ENCODE results near the gene STK32C. TPM values are rescaled to one million over a fixed set of nuclear protein-coding genes. Genes with fewer than 3 reads are reported as not detected.

The STK32C gene
- total RNA-seq, 1 donor from 2014 or later: 12.2 TPM

- no peak for DNase-seq (ENCODE audit: low read depth)
- H3K36me3 ChIP-seq (ENCODE audit: control insufficient read depth, insufficient read depth, low read length): no peaks in the 10 kb centered on the region
- peaks cover 8% of the 10 kb centered on the region for H3K27me3 ChIP-seq (ENCODE audit: control insufficient read depth, insufficient read depth, low read length)
- TF ChIP-seq CTCF (IDR thresholded peaks at IDR 0.05; ENCODE audit: insufficient read depth, low read length, poor library complexity, severe bottlenecking): no peak
- no peak overlapping the region for H3K4me3 ChIP-seq (ENCODE audit: low read depth, low read length)
These were observed 17.1 kb downstream of the STK32C start for GRCh38 chr10:132290631-132291030.

GRCh38 chr10:132289439-132289838, 18.3 kb downstream of the STK32C start:
- H3K27me3 ChIP-seq (ENCODE audit: control insufficient read depth, insufficient read depth, low read length): peaks cover 9% of the 10 kb centered on the region
- H3K4me3 ChIP-seq (ENCODE audit: low read depth, low read length): no peak overlapping the region
- no peaks in the 10 kb centered on the region for H3K36me3 ChIP-seq (ENCODE audit: control insufficient read depth, insufficient read depth, low read length)
- DNase-seq (ENCODE audit: low read depth): no peak
- TF ChIP-seq CTCF (IDR thresholded peaks at IDR 0.05; ENCODE audit: insufficient read depth, low read length, poor library complexity, severe bottlenecking): no peak

DNA sequence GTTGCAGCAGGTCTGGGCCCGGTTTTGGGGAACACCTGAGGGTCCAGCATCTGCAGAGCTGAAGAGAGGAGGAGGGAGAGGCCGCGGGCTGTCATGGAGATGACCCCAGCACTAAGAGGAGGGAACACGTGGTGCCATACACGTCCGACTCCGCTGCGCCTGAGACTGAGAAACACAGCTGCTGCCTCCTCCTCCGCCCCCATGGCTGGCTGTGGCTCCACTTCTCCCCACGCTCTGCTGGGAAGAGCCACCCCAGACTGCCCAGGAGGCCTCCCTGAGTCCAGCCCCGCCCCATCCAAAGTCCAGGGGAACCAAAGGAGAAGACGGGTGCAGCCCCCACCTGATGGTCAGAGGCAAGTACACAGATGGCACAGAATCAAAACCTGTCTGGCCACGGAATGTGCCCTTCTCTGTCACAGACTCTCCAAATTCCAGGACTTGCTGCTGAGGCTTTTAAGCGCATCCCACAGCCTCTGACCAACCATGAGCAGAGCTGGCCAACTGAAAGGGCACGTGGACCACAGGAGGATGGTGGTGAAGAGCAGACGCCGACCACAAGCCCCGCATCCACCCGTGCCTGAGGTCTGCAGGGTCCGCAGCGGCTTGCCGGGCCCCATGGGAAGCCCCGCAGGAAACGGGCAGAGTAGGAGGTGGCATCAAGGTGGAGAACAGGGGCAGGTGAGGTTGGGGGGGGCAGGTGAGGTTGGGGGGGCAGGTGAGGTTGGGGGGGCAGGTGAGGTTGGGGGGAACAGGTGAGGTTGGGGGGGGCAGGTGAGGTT, 24.0 kb downstream of the STK32C start:
- H3K27me3 ChIP-seq (ENCODE audit: control insufficient read depth, insufficient read depth, low read length): peaks cover 31% of the 10 kb centered on the region
- no peaks in the 10 kb centered on the region for H3K36me3 ChIP-seq (ENCODE audit: control insufficient read depth, insufficient read depth, low read length)
- TF ChIP-seq CTCF (IDR thresholded peaks at IDR 0.05; ENCODE audit: insufficient read depth, low read length, poor library complexity, severe bottlenecking): no peak
- no peak overlapping the region for H3K4me3 ChIP-seq (ENCODE audit: low read depth, low read length)
- no peak for DNase-seq (ENCODE audit: low read depth)

- no peak for DNase-seq (ENCODE audit: low read depth)
- Histone ChIP-seq H3K27me3 (ENCODE audit: control insufficient read depth, insufficient read depth, low read length) (peaks cover 31% of the 10 kb centered on the region), H3K36me3 (ENCODE audit: control insufficient read depth, insufficient read depth, low read length) (no peaks in the 10 kb centered on the region), H3K4me3 (ENCODE audit: low read depth, low read length) (no peak overlapping the region)
- TF ChIP-seq CTCF (IDR thresholded peaks at IDR 0.05; ENCODE audit: insufficient read depth, low read length, poor library complexity, severe bottlenecking): no peak
These were observed 24.8 kb downstream of the STK32C start for GRCh38 chr10:132282667-132283603.

- no peak for DNase-seq (ENCODE audit: low read depth)
- no peak for TF ChIP-seq CTCF (IDR thresholded peaks at IDR 0.05; ENCODE audit: insufficient read depth, low read length, poor library complexity, severe bottlenecking)
- Histone ChIP-seq H3K36me3 (ENCODE audit: control insufficient read depth, insufficient read depth, low read length) (no peaks in the 10 kb centered on the region), H3K4me3 (ENCODE audit: low read depth, low read length) (no peak overlapping the region), H3K27me3 (ENCODE audit: control insufficient read depth, insufficient read depth, low read length) (peaks cover 33% of the 10 kb centered on the region)
These were observed 25.7 kb downstream of the STK32C start for GRCh38 chr10:132281915-132282666.

Data from kidney epithelial cell (primary cell).